Measurements from ENCODE around the gene NLGN1. TPM values are rescaled to one million over a fixed set of nuclear protein-coding genes. Genes with fewer than 3 reads are reported as not detected.

The NLGN1 gene
- total RNA-seq, 1 experiment from 2014 or later = not detected

DNA sequence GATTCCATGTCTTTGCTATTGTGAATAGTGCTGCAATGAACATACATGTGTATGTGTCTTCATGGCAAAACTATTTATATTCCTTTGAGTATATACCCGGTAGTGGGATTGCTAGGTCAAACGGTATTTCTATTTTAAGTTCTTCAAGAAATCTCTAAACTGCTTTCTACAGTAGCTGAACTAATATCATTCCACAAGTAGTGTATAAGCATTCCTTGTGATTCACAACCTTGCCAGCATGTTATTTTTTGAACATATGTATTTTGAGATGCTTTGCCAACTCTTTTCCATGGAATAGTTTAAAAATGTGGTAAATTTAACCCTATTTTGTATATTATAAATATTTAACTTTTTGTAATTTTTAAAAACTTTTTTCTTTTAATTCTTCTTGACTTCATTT lies 868.9 kb downstream of the NLGN1 start:
- no peaks in the 10 kb centered on the region for H3K9me3 ChIP-seq (ENCODE audit: control insufficient read depth in 1 of 2, insufficient read depth in 1 of 2, low read depth in 1 of 2, low read length in 2 of 2)
- TF ChIP-seq ZFX (IDR thresholded peaks at IDR 0.05) (no peak), SRF (IDR thresholded peaks at IDR 0.05; ENCODE audit: low read depth) (no peak), YY1 (IDR thresholded peaks at IDR 0.05; ENCODE audit: extremely low read depth, insufficient replicate concordance, low read depth, low read length) (no peak), ATF3 (IDR thresholded peaks at IDR 0.05) (no peak), RAD21 (IDR thresholded peaks at IDR 0.05; ENCODE audit: low read depth) (no peak), POLR2A (IDR thresholded peaks at IDR 0.05; ENCODE audit: borderline replicate concordance, extremely low read depth, insufficient read depth, insufficient read length) (no peak), ELF1 (IDR thresholded peaks at IDR 0.05; ENCODE audit: borderline replicate concordance, low read depth) (no peak), POLR2AphosphoS5 (IDR thresholded peaks at IDR 0.05; ENCODE audit: low read depth, low read length) (no peak), SIN3A (IDR thresholded peaks at IDR 0.05; ENCODE audit: low read depth) (no peak), JUND (IDR thresholded peaks at IDR 0.05) (no peak), ZNF274 (IDR thresholded peaks at IDR 0.05; ENCODE audit: low read depth, low read length) (no peak), EZH2 (IDR thresholded peaks at IDR 0.05) (no peak), TCF7L2 (IDR thresholded peaks at IDR 0.05; ENCODE audit: borderline replicate concordance, extremely low read depth, insufficient read depth, insufficient read length) (no peak)
- TF ChIP-seq, protein P1, sequence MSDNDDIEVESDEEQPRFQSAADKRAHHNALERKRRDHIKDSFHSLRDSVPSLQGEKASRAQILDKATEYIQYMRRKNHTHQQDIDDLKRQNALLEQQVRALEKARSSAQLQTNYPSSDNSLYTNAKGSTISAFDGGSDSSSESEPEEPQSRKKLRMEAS (IDR thresholded peaks at IDR 0.05) = no peak
- TF ChIP-seq, protein P2, sequence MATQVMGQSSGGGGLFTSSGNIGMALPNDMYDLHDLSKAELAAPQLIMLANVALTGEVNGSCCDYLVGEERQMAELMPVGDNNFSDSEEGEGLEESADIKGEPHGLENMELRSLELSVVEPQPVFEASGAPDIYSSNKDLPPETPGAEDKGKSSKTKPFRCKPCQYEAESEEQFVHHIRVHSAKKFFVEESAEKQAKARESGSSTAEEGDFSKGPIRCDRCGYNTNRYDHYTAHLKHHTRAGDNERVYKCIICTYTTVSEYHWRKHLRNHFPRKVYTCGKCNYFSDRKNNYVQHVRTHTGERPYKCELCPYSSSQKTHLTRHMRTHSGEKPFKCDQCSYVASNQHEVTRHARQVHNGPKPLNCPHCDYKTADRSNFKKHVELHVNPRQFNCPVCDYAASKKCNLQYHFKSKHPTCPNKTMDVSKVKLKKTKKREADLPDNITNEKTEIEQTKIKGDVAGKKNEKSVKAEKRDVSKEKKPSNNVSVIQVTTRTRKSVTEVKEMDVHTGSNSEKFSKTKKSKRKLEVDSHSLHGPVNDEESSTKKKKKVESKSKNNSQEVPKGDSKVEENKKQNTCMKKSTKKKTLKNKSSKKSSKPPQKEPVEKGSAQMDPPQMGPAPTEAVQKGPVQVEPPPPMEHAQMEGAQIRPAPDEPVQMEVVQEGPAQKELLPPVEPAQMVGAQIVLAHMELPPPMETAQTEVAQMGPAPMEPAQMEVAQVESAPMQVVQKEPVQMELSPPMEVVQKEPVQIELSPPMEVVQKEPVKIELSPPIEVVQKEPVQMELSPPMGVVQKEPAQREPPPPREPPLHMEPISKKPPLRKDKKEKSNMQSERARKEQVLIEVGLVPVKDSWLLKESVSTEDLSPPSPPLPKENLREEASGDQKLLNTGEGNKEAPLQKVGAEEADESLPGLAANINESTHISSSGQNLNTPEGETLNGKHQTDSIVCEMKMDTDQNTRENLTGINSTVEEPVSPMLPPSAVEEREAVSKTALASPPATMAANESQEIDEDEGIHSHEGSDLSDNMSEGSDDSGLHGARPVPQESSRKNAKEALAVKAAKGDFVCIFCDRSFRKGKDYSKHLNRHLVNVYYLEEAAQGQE (IDR thresholded peaks at IDR 0.05; ENCODE audit: low read depth) = no peak
- H3K27me3 ChIP-seq (ENCODE audit: insufficient read depth, low read length) = no peaks in the 10 kb centered on the region
- H3K4me2 ChIP-seq (ENCODE audit: low read length) = no peak overlapping the region
- POLR2A ChIA-PET = no interaction called here
- H3K4me1 ChIP-seq (ENCODE audit: control insufficient read depth in 1 of 2, insufficient read depth in 2 of 2, low read length in 2 of 2) = no peaks in the 10 kb centered on the region
- DNase-seq (ENCODE audit: low read depth, low spot score) (no peak), ATAC-seq (no peak)
- H3K36me3 ChIP-seq (ENCODE audit: control insufficient read depth in 1 of 2, insufficient read depth in 2 of 2, low read length in 2 of 2) = no peaks in the 10 kb centered on the region
- no peaks in the 10 kb centered on the region for H3K79me2 ChIP-seq (ENCODE audit: insufficient read depth, low read length)
- H3K27ac ChIP-seq (ENCODE audit: low read depth, low read length) = no peak overlapping the region
- H3K9me2 ChIP-seq (ENCODE audit: insufficient read depth) = no peaks in the 10 kb centered on the region
- no TSS peak for BruUV-seq (replicated peaks)
- no peak overlapping the region for H3K4me3 ChIP-seq (replicated peaks in 1 of 2; ENCODE audit: low read depth in 1 of 2, low read length in 2 of 2)
- intact Hi-C loops (cut with micrococcal nuclease) = no loop called here
- CTCF ChIA-PET = no interaction called here
- no peaks in the 10 kb centered on the region for H4K20me1 ChIP-seq (ENCODE audit: insufficient read depth)
- H2AFZ ChIP-seq (ENCODE audit: low read depth, low read length, poor library complexity, severe bottlenecking) = no peak overlapping the region
- RAD21 ChIA-PET (ENCODE audit: low non-redundant PET in 1 of 2, low total read pairs in 2 of 2, uncharacterized antibody in 2 of 2, unreplicated experiment in 2 of 2) = no interaction called here
- H3K9ac ChIP-seq (ENCODE audit: low read length) = no peak overlapping the region
